Medulla oblongata (tissue), 1 donor: ENCODE measurements around the gene SLC20A1.
"Not testable (repeated sequence)": the region's sequence is repeated elsewhere in the genome, so short reads cannot be mapped to it uniquely, and the experiment has no call there.

Experiments
- DNase-seq: peaks from one replicate; pipeline ENCODE4 v3.0.0-alpha.2; 2015; ENCODE audit errors: extremely low spot score

The SLC20A1 gene

GRCh38 chr2:112645310-112646101, at the start of gene SLC20A1:
TSS of gene SLC20A1 (plus strand) at chr2:112645939. CDS start at chr2:112646829, 890 bp downstream.
- peak; percentile 97 for DNase-seq

- no peak for DNase-seq
Measured at GRCh38 chr2:112597537-112598322, 48.0 kb upstream of the SLC20A1 start.

- no peak for DNase-seq
Measured at GRCh38 chr2:112600634-112601033, 45.1 kb upstream of the SLC20A1 start.

GRCh38 chr2:112601754-112602153, 44.0 kb upstream of the SLC20A1 start:
- no peak for DNase-seq

GRCh38 chr2:112602917-112603316, 42.8 kb upstream of the SLC20A1 start:
- no peak for DNase-seq

- no peak for DNase-seq
Measured at GRCh38 chr2:112603731-112604130, 42.0 kb upstream of the SLC20A1 start.

GRCh38 chr2:112604952-112605351, 40.8 kb upstream of the SLC20A1 start:
- DNase-seq = no peak

- DNase-seq = no peak
Measured at GRCh38 chr2:112605926-112606325, 39.8 kb upstream of the SLC20A1 start.

- no peak for DNase-seq
Measured at GRCh38 chr2:112606547-112606946, 39.2 kb upstream of the SLC20A1 start.

GRCh38 chr2:112607680-112608438, 37.9 kb upstream of the SLC20A1 start:
- no peak for DNase-seq

GRCh38 chr2:112609320-112609719, 36.4 kb upstream of the SLC20A1 start:
- DNase-seq = not testable (repeated sequence)

- DNase-seq = not testable (repeated sequence)
Measured at GRCh38 chr2:112612283-112612682, 33.5 kb upstream of the SLC20A1 start.

GRCh38 chr2:112614201-112614840, 31.4 kb upstream of the SLC20A1 start:
- DNase-seq = no peak

- no peak for DNase-seq
Measured at GRCh38 chr2:112615051-112615450, 30.7 kb upstream of the SLC20A1 start.

- DNase-seq = not testable (repeated sequence)
Measured at GRCh38 chr2:112615798-112616197, 29.9 kb upstream of the SLC20A1 start.

- no peak for DNase-seq
Measured at GRCh38 chr2:112618383-112618782, 27.4 kb upstream of the SLC20A1 start.

GRCh38 chr2:112621790-112622527, 23.8 kb upstream of the SLC20A1 start:
- no peak for DNase-seq

GRCh38 chr2:112622528-112622849, 23.2 kb upstream of the SLC20A1 start:
- DNase-seq = no peak

GRCh38 chr2:112623913-112624777, 21.6 kb upstream of the SLC20A1 start:
- no peak for DNase-seq

GRCh38 chr2:112625474-112626114, 20.1 kb upstream of the SLC20A1 start:
- no peak for DNase-seq
